ENCODE data around the gene THRA. TPM values are rescaled to one million over a fixed set of nuclear protein-coding genes. Genes with fewer than 3 reads are reported as not detected.

The THRA gene
- total and polyA plus RNA-seq, 9 of the 15 experiments (the other 6 are each of a cell fraction or from before 2014, with no cell fraction given), result 0.34 to 23.4 (median 12.7) TPM

DNA sequence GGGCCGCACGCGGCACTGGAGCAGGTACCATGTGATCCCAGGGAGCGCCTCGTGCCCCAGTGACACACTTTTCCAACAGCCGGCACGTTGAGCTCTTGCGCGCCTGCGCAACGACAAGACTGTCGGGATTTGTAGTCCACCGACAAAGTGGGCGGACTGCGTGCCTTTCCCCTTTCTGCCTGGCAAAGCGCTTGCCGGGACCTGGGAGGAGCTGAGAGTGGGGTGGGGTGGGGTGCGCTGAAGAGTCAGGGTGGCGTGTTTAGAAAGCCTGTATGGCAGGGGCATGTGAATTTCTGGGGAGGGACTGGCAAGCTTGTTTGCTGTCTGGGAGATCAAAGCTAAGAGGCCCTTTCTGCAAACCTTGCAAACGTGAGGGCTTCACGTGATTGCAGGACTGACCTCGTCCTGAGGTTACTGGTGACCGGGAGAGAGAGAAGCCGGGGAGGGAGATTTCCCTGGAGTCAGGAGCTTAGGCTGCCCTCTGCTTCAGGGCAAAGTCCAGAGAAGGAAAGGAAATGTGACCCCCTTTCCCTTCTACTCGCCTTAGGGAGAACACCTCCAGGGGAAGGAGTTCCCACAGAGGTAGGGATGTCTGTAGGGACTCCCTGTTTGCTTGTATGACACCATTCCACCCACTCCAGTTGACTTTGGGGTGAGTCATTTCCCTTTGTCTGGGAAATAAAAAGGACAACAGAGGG, 38.1 kb downstream of the THRA start (continued):
- peak; percentile 53 for TF ChIP-seq ATF7 (IDR thresholded peaks at IDR 0.05)
- TF ChIP-seq, protein P1, sequence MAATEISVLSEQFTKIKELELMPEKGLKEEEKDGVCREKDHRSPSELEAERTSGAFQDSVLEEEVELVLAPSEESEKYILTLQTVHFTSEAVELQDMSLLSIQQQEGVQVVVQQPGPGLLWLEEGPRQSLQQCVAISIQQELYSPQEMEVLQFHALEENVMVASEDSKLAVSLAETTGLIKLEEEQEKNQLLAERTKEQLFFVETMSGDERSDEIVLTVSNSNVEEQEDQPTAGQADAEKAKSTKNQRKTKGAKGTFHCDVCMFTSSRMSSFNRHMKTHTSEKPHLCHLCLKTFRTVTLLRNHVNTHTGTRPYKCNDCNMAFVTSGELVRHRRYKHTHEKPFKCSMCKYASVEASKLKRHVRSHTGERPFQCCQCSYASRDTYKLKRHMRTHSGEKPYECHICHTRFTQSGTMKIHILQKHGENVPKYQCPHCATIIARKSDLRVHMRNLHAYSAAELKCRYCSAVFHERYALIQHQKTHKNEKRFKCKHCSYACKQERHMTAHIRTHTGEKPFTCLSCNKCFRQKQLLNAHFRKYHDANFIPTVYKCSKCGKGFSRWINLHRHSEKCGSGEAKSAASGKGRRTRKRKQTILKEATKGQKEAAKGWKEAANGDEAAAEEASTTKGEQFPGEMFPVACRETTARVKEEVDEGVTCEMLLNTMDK (IDR thresholded peaks at IDR 0.05; ENCODE audit: borderline replicate concordance, insufficient read depth, low read depth, low read length, poor library complexity, severe bottlenecking), result no peak
- no peak for TF ChIP-seq HNRNPK (IDR thresholded peaks at IDR 0.05; ENCODE audit: low read depth, low read length, poor library complexity, severe bottlenecking)
- TF ChIP-seq, protein P2, sequence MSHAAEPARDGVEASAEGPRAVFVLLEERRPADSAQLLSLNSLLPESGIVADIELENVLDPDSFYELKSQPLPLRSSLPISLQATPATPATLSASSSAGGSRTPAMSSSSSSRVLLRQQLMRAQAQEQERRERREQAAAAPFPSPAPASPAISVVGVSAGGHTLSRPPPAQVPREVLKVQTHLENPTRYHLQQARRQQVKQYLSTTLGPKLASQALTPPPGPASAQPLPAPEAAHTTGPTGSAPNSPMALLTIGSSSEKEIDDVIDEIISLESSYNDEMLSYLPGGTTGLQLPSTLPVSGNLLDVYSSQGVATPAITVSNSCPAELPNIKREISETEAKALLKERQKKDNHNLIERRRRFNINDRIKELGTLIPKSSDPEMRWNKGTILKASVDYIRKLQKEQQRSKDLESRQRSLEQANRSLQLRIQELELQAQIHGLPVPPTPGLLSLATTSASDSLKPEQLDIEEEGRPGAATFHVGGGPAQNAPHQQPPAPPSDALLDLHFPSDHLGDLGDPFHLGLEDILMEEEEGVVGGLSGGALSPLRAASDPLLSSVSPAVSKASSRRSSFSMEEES (CRISPR knock-in tag; IDR thresholded peaks at IDR 0.05), result peak; percentile 63
- TF ChIP-seq, protein P3, sequence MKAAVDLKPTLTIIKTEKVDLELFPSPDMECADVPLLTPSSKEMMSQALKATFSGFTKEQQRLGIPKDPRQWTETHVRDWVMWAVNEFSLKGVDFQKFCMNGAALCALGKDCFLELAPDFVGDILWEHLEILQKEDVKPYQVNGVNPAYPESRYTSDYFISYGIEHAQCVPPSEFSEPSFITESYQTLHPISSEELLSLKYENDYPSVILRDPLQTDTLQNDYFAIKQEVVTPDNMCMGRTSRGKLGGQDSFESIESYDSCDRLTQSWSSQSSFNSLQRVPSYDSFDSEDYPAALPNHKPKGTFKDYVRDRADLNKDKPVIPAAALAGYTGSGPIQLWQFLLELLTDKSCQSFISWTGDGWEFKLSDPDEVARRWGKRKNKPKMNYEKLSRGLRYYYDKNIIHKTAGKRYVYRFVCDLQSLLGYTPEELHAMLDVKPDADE (conservative IDR thresholded peaks at IDR 0.05; ENCODE audit: control insufficient read depth, low read depth, low read length), result peak; percentile 51; the same call in 1 of the 2 replicates
- no peak for TF ChIP-seq BRD4 (IDR thresholded peaks at IDR 0.05)
- no peak for TF ChIP-seq ZBTB7A (IDR thresholded peaks at IDR 0.05; ENCODE audit: borderline replicate concordance, control insufficient read depth, low read depth, low read length)
- TF ChIP-seq, protein P4, sequence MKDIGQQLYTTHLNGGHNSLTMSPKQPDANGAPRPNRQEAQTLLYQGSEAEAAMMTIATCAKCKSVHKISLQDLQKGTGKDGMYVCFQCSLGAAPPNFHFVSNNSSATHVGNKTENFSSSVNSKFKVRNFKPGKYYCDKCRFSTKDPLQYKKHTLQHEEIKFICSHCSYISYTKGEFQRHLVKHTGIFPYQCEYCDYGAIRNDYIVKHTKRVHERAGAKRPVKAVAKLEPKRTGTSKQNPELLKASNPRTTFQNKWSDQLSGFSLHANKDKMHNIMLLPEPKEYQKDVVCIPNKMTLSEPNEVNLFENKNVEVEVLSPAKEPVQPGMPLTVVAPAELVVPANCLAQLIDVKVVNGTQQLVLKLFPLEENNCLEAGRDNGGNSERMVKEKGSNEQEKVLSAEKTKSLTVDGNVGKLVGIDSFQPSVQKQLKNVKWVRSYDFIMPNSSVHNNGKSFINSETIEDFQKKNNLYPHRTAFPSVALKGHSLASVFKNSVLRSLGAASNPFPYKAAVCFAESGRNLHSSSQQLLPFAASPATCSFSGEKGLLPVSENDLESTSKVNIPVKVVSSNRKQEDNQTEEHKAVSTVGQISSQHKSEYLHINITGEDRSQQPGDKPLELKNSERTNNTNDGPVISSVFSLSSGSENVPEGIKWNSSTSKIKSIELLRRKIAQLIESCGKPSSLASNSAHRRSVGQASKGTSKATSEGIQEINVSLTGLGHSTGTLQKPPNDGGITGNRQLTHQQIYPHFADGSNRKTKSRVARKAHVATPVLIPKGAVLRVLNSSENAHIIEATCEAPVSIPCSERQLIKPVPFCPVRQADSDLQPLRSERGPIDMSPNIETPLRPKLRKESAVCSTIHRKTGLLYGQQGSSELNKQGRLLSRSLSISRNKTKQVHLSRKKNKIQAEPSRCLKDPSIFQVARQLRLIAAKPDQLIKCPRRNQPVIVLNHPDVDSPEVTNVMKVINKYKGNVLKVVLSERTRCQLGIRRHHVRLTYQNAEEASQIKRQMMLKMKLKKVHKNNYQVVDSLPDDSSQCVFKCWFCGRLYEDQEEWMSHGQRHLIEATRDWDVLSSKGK (CRISPR knock-in tag; IDR thresholded peaks at IDR 0.05), result no peak
- TF ChIP-seq ZNF282 (CRISPR knock-in tag; IDR thresholded peaks at IDR 0.05), result no peak
- TF ChIP-seq, protein P5, sequence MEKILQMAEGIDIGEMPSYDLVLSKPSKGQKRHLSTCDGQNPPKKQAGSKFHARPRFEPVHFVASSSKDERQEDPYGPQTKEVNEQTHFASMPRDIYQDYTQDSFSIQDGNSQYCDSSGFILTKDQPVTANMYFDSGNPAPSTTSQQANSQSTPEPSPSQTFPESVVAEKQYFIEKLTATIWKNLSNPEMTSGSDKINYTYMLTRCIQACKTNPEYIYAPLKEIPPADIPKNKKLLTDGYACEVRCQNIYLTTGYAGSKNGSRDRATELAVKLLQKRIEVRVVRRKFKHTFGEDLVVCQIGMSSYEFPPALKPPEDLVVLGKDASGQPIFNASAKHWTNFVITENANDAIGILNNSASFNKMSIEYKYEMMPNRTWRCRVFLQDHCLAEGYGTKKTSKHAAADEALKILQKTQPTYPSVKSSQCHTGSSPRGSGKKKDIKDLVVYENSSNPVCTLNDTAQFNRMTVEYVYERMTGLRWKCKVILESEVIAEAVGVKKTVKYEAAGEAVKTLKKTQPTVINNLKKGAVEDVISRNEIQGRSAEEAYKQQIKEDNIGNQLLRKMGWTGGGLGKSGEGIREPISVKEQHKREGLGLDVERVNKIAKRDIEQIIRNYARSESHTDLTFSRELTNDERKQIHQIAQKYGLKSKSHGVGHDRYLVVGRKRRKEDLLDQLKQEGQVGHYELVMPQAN (IDR thresholded peaks at IDR 0.05; ENCODE audit: borderline replicate concordance), result no peak
- TF ChIP-seq SRSF7 (optimal IDR thresholded peaks at IDR 0.05; ENCODE audit: low read depth, low read length), result no peak
- TF ChIP-seq ZNF668 (CRISPR knock-in tag; IDR thresholded peaks at IDR 0.05), result no peak
- TF ChIP-seq COPS2 (conservative IDR thresholded peaks at IDR 0.05), result no peak
- TF ChIP-seq MTA2 (IDR thresholded peaks at IDR 0.05; ENCODE audit: low read depth), result no peak

All from K562 (cell line).